Motor neuron (in vitro differentiated cells): ENCODE data around the gene FGGY. TPM values are rescaled to one million over a fixed set of nuclear protein-coding genes. Genes with fewer than 3 reads are reported as not detected.
"Not testable (repeated sequence)": the region's sequence is repeated elsewhere in the genome, so short reads cannot be mapped to it uniquely, and the experiment has no call there.

Experiments
- ATAC-seq, 8 experiments: fragments of 200-7000 bp; cut with Tn5 transposase; replicated peaks in 6 of 8; 2 replicates each; pipeline ENCODE4 v1.8.0; 2021; ENCODE audit warnings: mild to moderate bottlenecking in 8 of 8, moderate library complexity in 8 of 8
- H3K27ac ChIP-seq, 2 donors: fragments of 250-450 bp; sonication (Bioruptor Pico); 2 replicates each; pipeline ENCODE4 v1.9.0; 2021; ENCODE audit warnings: antibody characterized with exemption in 2 of 2, mild to moderate bottlenecking in 2 of 2, moderate library complexity in 1 of 2
- H3K4me1 ChIP-seq, 2 donors: fragments of 250-450 bp; sonication (Bioruptor Pico); replicated peaks in 1 of 2; 2 replicates each; pipeline ENCODE4 v1.6.1; 2021; ENCODE audit warnings: antibody characterized with exemption in 2 of 2, mild to moderate bottlenecking in 2 of 2, moderate library complexity in 1 of 2
- H3K4me3 ChIP-seq, 5 donors: fragments of 250-450 bp; sonication (Bioruptor Pico); 2 replicates each; pipeline ENCODE4 v1.9.0; 2021; ENCODE audit warnings: antibody characterized with exemption in 5 of 5, mild to moderate bottlenecking in 5 of 5, moderate library complexity in 4 of 5
- WGBS, 10 experiments: fragments of 450-650 bp; shearing (Covaris generic); methylation state at CpG; one replicate each; pipeline ENCODE4 v1.0.0; 2022; 5-methylcytosine and 5-hydroxymethylcytosine counted together
- in situ Hi-C, 9 experiments: fragments of 400-800 bp; cut with MboI; loops; one replicate each; pipeline ENCODE4 v1.15.0; 2021; ENCODE audit warnings: low sequenced_read_pairs in 9 of 9, low pct_unique_long_range_greater_than_20kb in 2 of 9; ENCODE audit not compliant: unreplicated experiment in 9 of 9
- total RNA-seq, 8 experiments: library from RNA; unstranded; fragments of 300-600 nt; gene quantifications; 2 replicates each; pipeline versions ENCODE4 v1.2.3 to v1.2.4, GENCODE V29; 2022

Gene FGGY
- total RNA-seq, 8 experiments from 2014 or later: 8.4 to 33.0 (median 18.6) TPM

- H3K27ac ChIP-seq, H3K4me1 ChIP-seq, in situ Hi-C loops, H3K4me3 ChIP-seq, ATAC-seq: not testable (repeated sequence)
- WGBS, 10 experiments: 90 to 100% (median 98%) methylated on average over 2 to 13 of the region's 43 CpGs; no CpG with 5 or more reads in 5 of the 10 experiments
Observed at GRCh38 chr1:59471991-59472570, 175.2 kb downstream of the FGGY start.

- Histone ChIP-seq H3K27ac (no peak overlapping the region), H3K4me1 (peaks cover 3 to 9% of the 10 kb centered on the region in 2 donors), H3K4me3 (no peak overlapping the region)
- in situ Hi-C loops: no loop called here
- 51 to 100% (median 96%) methylated on average over 1 to 3 of the region's 3 CpGs; no CpG with 5 or more reads in 2 of the 10 experiments for WGBS, 10 experiments
- no peak for ATAC-seq
Observed at GRCh38 chr1:59473831-59474230, 176.9 kb downstream of the FGGY start.

- in situ Hi-C loops: no loop called here
- WGBS, 10 experiments: 60 to 100% (median 85%) methylated on average over 1 to 2 of the region's 2 CpGs; no CpG with 5 or more reads in 1 of the 10 experiments
- no peak for ATAC-seq
- peaks cover 3 to 9% of the 10 kb centered on the region in 2 donors for H3K4me1 ChIP-seq
- no peak overlapping the region for H3K27ac ChIP-seq
- H3K4me3 ChIP-seq: no peak overlapping the region
Observed at GRCh38 chr1:59474496-59474895, 177.6 kb downstream of the FGGY start.

GRCh38 chr1:59475737-59476136 is 178.8 kb downstream of the FGGY start:
- in situ Hi-C loops: no loop called here
- Histone ChIP-seq H3K4me1 (peaks cover 3 to 9% of the 10 kb centered on the region in 2 donors), H3K27ac (no peak overlapping the region), H3K4me3 (no peak overlapping the region)
- ATAC-seq: no peak
- WGBS, 10 experiments: 78 to 100% (median 91%) methylated on average over 1 to 4 of the region's 4 CpGs

GRCh38 chr1:59477286-59477685 is 180.4 kb downstream of the FGGY start:
- WGBS, 10 experiments: 0 to 93% (median 67%) methylated on average over 1 to 6 of the region's 6 CpGs; no CpG with 5 or more reads in 1 of the 10 experiments
- ATAC-seq: peak in 4 of 8 experiments; percentile 24 to 97 (median 60)
- in situ Hi-C loops: no loop called here
- H3K27ac ChIP-seq: no peak overlapping the region
- no peak overlapping the region for H3K4me3 ChIP-seq
- peaks cover 11 to 14% of the 10 kb centered on the region in 2 donors for H3K4me1 ChIP-seq

- peak in 1 of 8 experiments; percentile 15 for ATAC-seq
- no peak overlapping the region for H3K4me3 ChIP-seq
- no peak overlapping the region for H3K27ac ChIP-seq
- 67 to 100% (median 92%) methylated on average over 1 to 4 of the region's 4 CpGs; no CpG with 5 or more reads in 1 of the 10 experiments for WGBS, 10 experiments
- in situ Hi-C loops: no loop called here
- peaks cover 14 to 15% of the 10 kb centered on the region in 2 donors for H3K4me1 ChIP-seq
Observed at GRCh38 chr1:59477867-59478266, 181.0 kb downstream of the FGGY start.

- Histone ChIP-seq H3K4me3 (no peak overlapping the region), H3K4me1 (peaks cover 15 to 16% of the 10 kb centered on the region in 2 donors), H3K27ac (no peak overlapping the region)
- WGBS, 10 experiments: 87 to 100% (median 100%) methylated on average over 1 to 2 of the region's 2 CpGs; no CpG with 5 or more reads in 2 of the 10 experiments
- ATAC-seq: no peak
- in situ Hi-C loops: no loop called here
Observed at GRCh38 chr1:59478822-59479221, 181.9 kb downstream of the FGGY start.

GRCh38 chr1:59480188-59480888 is 183.4 kb downstream of the FGGY start:
- Histone ChIP-seq H3K27ac (no peak overlapping the region), H3K4me1 (peaks cover 19 to 30% of the 10 kb centered on the region in 2 donors), H3K4me3 (no peak overlapping the region)
- WGBS, 10 experiments: 80 to 100% (median 92%) methylated on average over 1 to 7 of the region's 7 CpGs
- ATAC-seq: no peak
- in situ Hi-C loops: no loop called here

GRCh38 chr1:59481881-59482505 is 185.1 kb downstream of the FGGY start:
- in situ Hi-C loops: no loop called here
- 54 to 100% (median 79%) methylated on average over 1 to 3 of the region's 3 CpGs; no CpG with 5 or more reads in 1 of the 10 experiments for WGBS, 10 experiments
- H3K4me1 ChIP-seq: peaks cover 13 to 30% of the 10 kb centered on the region in 2 donors
- H3K4me3 ChIP-seq: no peak overlapping the region
- no peak overlapping the region for H3K27ac ChIP-seq
- peak in 3 of 8 experiments; percentile 11 to 23 (median 15) for ATAC-seq

GRCh38 chr1:59482986-59483385 is 186.1 kb downstream of the FGGY start:
- Histone ChIP-seq H3K27ac (no peak overlapping the region), H3K4me1 (peaks cover 9 to 28% of the 10 kb centered on the region in 2 donors), H3K4me3 (no peak overlapping the region)
- in situ Hi-C loops: no loop called here
- WGBS, 10 experiments: 80 to 100% (median 100%) methylated on average over 1 of the region's 1 CpG; no CpG with 5 or more reads in 2 of the 10 experiments
- ATAC-seq: no peak

- ATAC-seq: peak; percentile 31 to 95 (median 92)
- WGBS, 10 experiments: 13 to 80% (median 56%) methylated on average over 1 of the region's 1 CpG; no CpG with 5 or more reads in 4 of the 10 experiments
Observed at GRCh38 chr1:59484096-59484495, 187.2 kb downstream of the FGGY start.

GRCh38 chr1:59485171-59485570 is 188.3 kb downstream of the FGGY start:
- no peak overlapping the region for H3K27ac ChIP-seq
- 67 to 100% (median 85%) methylated on average over 1 to 2 of the region's 2 CpGs; no CpG with 5 or more reads in 5 of the 10 experiments for WGBS, 10 experiments

More at GRCh38 chr1:59484096-59484495, 187.2 kb downstream of the FGGY start:
- in situ Hi-C loops: no loop called here
- no peak overlapping the region for H3K27ac ChIP-seq
- H3K4me1 ChIP-seq: peaks cover 9 to 28% of the 10 kb centered on the region in 2 donors
- no peak overlapping the region for H3K4me3 ChIP-seq

GRCh38 chr1:59485949-59486348 is 189.1 kb downstream of the FGGY start:
- Histone ChIP-seq H3K4me3 (no peak overlapping the region), H3K4me1 (peaks cover 9 to 28% of the 10 kb centered on the region in 2 donors), H3K27ac (no peak overlapping the region)
- in situ Hi-C loops: no loop called here
- 80 to 100% (median 100%) methylated on average over 1 to 2 of the region's 2 CpGs; no CpG with 5 or more reads in 7 of the 10 experiments for WGBS, 10 experiments
- no peak for ATAC-seq

More at GRCh38 chr1:59485171-59485570, 188.3 kb downstream of the FGGY start:
- in situ Hi-C loops: no loop called here
- ATAC-seq: no peak
- H3K4me3 ChIP-seq: no peak overlapping the region
- H3K4me1 ChIP-seq: peaks cover 9 to 28% of the 10 kb centered on the region in 2 donors
